Gastrocnemius medialis (tissue), 4 donors: Measurements from ENCODE around the gene EZR.

Experiments used
- POLR2A ChIP-seq, 2 donors: fragments of 450-650 bp; IDR thresholded peaks; one replicate each; pipeline ENCODE4 v1.6.1; 2017; ENCODE audit warnings: antibody characterized with exemption in 2 of 2, mild to moderate bottlenecking in 2 of 2, moderate library complexity in 2 of 2
- TF ChIP-seq, protein P1 (sequence below), 5 experiments: fragments of 450-650 bp in 3 of 5; fragments of 200-600 bp in 2 of 5; sonication (generic) in 2 of 5; IDR thresholded peaks in 4 of 5; conservative IDR thresholded peaks in 1 of 5; 1 replicate in 4 of 5; 2 replicates in 1 of 5; pipeline ENCODE4 v1.5.1; 2016 to 2019; ENCODE audit warnings: antibody characterized with exemption in 5 of 5, mild to moderate bottlenecking in 3 of 5, moderate library complexity in 3 of 5

DNA sequence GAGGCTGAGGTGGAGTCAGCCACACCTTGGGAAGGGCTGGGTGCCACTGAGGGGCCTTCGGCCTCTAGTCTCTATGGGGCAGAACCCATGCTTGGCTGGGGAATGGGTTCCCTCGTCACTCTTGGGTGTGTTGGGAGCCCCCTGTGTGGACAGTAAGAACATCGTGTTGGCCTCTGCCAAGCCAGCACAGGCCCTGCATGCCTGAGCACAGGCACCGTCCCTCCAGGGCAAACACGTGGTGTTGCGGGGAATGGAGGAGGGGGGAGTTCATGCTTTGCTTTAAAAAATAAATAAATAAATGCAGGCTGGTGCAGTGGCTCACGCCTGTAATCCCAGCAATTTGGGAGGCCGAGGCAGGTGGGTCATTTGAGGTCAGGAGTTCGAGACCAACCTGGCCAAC, 63.0 kb downstream of the EZR start:
- TF ChIP-seq, protein P1, sequence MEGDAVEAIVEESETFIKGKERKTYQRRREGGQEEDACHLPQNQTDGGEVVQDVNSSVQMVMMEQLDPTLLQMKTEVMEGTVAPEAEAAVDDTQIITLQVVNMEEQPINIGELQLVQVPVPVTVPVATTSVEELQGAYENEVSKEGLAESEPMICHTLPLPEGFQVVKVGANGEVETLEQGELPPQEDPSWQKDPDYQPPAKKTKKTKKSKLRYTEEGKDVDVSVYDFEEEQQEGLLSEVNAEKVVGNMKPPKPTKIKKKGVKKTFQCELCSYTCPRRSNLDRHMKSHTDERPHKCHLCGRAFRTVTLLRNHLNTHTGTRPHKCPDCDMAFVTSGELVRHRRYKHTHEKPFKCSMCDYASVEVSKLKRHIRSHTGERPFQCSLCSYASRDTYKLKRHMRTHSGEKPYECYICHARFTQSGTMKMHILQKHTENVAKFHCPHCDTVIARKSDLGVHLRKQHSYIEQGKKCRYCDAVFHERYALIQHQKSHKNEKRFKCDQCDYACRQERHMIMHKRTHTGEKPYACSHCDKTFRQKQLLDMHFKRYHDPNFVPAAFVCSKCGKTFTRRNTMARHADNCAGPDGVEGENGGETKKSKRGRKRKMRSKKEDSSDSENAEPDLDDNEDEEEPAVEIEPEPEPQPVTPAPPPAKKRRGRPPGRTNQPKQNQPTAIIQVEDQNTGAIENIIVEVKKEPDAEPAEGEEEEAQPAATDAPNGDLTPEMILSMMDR (IDR thresholded peaks at IDR 0.05 in 4 of 5, conservative IDR thresholded peaks at IDR 0.05 in 1 of 5) = no peak
- TF ChIP-seq POLR2A (IDR thresholded peaks at IDR 0.05) = no peak
